GM18951 (cell line): ENCODE results near the gene CBX7.

Experiments
- POLR2A ChIP-seq: IDR thresholded peaks from 4 replicates; pipeline ENCODE4 v1.6.1; 2011; ENCODE audit warnings: mild to moderate bottlenecking; ENCODE audit not compliant: insufficient read length, insufficient read depth; ENCODE audit errors: extremely low read depth
- in situ Hi-C: fragments of 300-500 bp; cut with MboI; formaldehyde crosslinking; loops from one replicate; pipeline ENCODE4 v1.12.0; 2022; ENCODE audit warnings: low sequenced_read_pairs, mixed read lengths, inconsistent platforms; ENCODE audit not compliant: unreplicated experiment

Gene CBX7

GRCh38 chr22:39152511-39153219, at the start of gene CBX7:
Gene CBX7 (minus strand): TSS chr22:39152680. CDS start chr22:39152444, 236 bp downstream.
- TF ChIP-seq POLR2A, result peak; percentile 48
- in situ Hi-C loops, result no loop called here

- TF ChIP-seq POLR2A, result no peak
- in situ Hi-C loops, result no loop called here
These were observed 45.1 kb upstream of the CBX7 start for GRCh38 chr22:39197578-39197977.

GRCh38 chr22:39194098-39194497, 41.6 kb upstream of the CBX7 start:
- in situ Hi-C loops, result no loop called here
- TF ChIP-seq POLR2A, result no peak

DNA sequence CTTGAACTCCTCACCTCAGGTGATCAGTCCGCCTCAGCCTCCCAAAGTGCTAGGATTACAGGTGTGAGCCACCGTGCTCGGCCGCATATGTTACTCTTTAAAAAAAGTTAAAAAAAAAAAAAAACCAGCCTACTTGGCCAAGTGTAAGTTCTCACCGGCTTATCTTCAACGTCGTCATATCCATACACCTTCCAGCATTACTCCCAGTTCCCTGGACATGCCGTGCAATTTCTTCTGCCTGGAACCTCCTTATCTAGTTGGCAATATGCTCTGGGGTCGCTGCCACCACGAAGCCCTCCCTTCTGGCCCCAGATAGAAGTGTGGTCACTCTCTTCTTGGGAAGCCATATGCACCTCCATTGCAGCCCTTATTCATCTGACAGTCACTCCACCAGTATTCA, 36.3 kb upstream of the CBX7 start:
- no peak for TF ChIP-seq POLR2A
- in situ Hi-C loops, result no loop called here

- no peak for TF ChIP-seq POLR2A
- in situ Hi-C loops, result no loop called here
These were observed 33.1 kb upstream of the CBX7 start for GRCh38 chr22:39185601-39186012.

GRCh38 chr22:39184586-39185577, 32.4 kb upstream of the CBX7 start:
- in situ Hi-C loops, result no loop called here
- TF ChIP-seq POLR2A, result no peak

- in situ Hi-C loops, result no loop called here
- no peak for TF ChIP-seq POLR2A
These were observed 31.6 kb upstream of the CBX7 start for GRCh38 chr22:39183991-39184585.

DNA sequence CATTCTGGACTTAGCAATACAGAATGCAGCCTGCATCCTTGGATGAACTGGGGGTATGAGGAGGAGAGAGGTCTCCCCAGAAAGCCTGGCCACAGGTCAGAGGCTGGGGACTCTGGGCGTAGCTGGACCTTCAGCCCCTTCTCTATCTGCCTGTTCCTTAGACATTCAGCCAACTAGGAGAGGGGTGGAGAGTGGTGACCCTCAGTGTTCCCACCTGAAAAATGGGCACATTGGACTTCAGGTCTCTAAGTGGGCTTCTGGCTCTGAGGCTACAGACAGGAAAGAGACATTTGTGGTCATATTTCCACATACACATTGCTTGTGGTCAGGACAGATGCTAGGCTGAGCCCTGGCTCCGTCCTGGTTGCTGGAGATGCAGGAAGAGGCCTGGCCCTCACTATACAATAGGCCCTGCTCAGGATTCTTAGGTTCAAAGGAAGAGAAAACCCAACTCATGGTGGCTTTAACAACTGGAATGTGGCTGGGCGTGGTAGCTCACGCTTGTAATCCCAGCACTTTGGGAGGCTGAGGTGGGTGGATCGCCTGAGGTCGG, 30.1 kb upstream of the CBX7 start:
- no peak for TF ChIP-seq POLR2A
- in situ Hi-C loops, result no loop called here

GRCh38 chr22:39181778-39182177, 29.3 kb upstream of the CBX7 start:
- no peak for TF ChIP-seq POLR2A
- in situ Hi-C loops, result no loop called here

GRCh38 chr22:39181356-39181755, 28.9 kb upstream of the CBX7 start:
- no peak for TF ChIP-seq POLR2A
- in situ Hi-C loops, result no loop called here

DNA sequence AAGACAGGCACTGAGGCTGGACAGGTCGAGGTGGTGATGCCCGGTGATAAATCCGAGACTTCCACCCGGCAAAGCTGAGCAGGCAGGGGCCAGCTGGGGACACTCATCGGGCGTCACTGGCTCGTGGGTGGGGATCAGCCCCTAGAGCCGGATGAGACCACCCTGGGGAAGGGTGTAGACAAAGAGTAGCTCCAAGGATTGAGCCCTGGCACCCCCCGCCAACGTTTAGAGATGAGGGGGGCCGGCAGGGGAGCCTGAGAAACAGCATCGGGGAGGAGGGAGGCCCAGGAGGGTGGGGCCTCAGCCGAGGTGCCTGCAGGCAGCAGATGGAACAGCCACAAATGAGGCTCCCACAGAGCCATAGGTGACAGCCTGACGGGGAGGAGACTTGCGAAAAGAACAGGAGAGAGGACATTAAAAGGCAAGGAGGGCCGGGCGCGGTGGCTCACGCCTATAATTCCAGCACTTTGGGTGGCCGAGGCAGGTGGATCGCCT, 27.4 kb upstream of the CBX7 start:
- no peak for TF ChIP-seq POLR2A
- in situ Hi-C loops, result no loop called here

GRCh38 chr22:39179401-39179827, 26.9 kb upstream of the CBX7 start:
- in situ Hi-C loops, result no loop called here
- no peak for TF ChIP-seq POLR2A
